Transverse colon (tissue), 4 donors: ENCODE measurements around the gene PDZD2. TPM values are rescaled to one million over a fixed set of nuclear protein-coding genes. Genes with fewer than 3 reads are reported as not detected.

Experiments
- DNase-seq: peaks from one replicate; pipeline ENCODE4 v3.0.0-alpha.2; 2019
- H3K27ac ChIP-seq, 4 donors: fragments of 200-600 bp; sonication (generic); 2 replicates each; pipeline ENCODE4 v1.5.1; 2016 to 2018; ENCODE audit warnings: inconsistent platforms in 4 of 4
- H3K27me3 ChIP-seq: fragments of 200-600 bp; sonication (generic); 2 replicates; pipeline ENCODE4 v1.5.1; 2017; ENCODE audit warnings: inconsistent platforms
- H3K36me3 ChIP-seq, 4 donors: fragments of 200-600 bp; sonication (generic); 2 replicates each; pipeline ENCODE4 v1.5.1; 2017 to 2019; ENCODE audit warnings: inconsistent platforms in 4 of 4
- H3K4me1 ChIP-seq, 4 donors: fragments of 200-600 bp; sonication (generic); 2 replicates each; pipeline ENCODE4 v1.5.1; 2017 to 2020; ENCODE audit warnings: inconsistent platforms in 4 of 4
- H3K4me3 ChIP-seq, 4 donors: fragments of 200-600 bp; sonication (generic); 1 replicate in 1 of 4; 2 replicates in 3 of 4; pipeline versions ENCODE4 v1.5.1 to v1.6.1; 2017 to 2019; ENCODE audit warnings: inconsistent platforms in 4 of 4
- H3K9me3 ChIP-seq, 2 donors: fragments of 200-600 bp; sonication (generic); 2 replicates each; pipeline ENCODE4 v1.5.1; 2017 to 2019; ENCODE audit warnings: inconsistent platforms in 2 of 2
- EP300 ChIP-seq: sonication (generic); formaldehyde crosslinking; IDR thresholded peaks from one replicate; pipeline ENCODE4 v1.6.1; 2017; ENCODE audit warnings: antibody characterized with exemption, low read depth
- POLR2A ChIP-seq: fragments of 450-650 bp; IDR thresholded peaks from one replicate; pipeline ENCODE4 v1.6.1; 2016; ENCODE audit warnings: antibody characterized with exemption, mild to moderate bottlenecking, moderate library complexity
- POLR2AphosphoS5 ChIP-seq, 3 donors: sonication (generic); formaldehyde crosslinking; IDR thresholded peaks; one replicate each; pipeline ENCODE4 v1.6.1; 2016; ENCODE audit warnings: antibody characterized with exemption in 3 of 3
- WGBS, 2 donors: methylation state at CpG; one replicate each; pipeline ENCODE4 v1.1.5; 2018; ENCODE audit warnings: low coverage in 1 of 2; 5-methylcytosine and 5-hydroxymethylcytosine counted together
- in situ Hi-C, 4 donors: fragments of 200-750 bp; cut with MboI; loops; one replicate each; pipeline versions ENCODE4 v1.15.0 to v1.15.1; 2017; ENCODE audit warnings: low sequenced_read_pairs in 3 of 4, low pct_ligation_motif_present in 1 of 4, low pct_unique_long_range_greater_than_20kb in 1 of 4
- intact Hi-C: fragments of 100-400 bp; cut with DNase I; formaldehyde crosslinking; loops from one replicate; pipeline ENCODE4 v1.15.1; 2023; ENCODE audit warnings: low total_unique reads
- total RNA-seq, 4 donors: library from RNA; depleted of rRNA; stranded (reverse); fragments of >200 nt; gene quantifications; one replicate each; pipeline ENCODE4 v1.1.0, GENCODE V29; 2016
- TF ChIP-seq, protein P1 (sequence below), 5 experiments: fragments of 200-600 bp in 3 of 5; fragments of 450-650 bp in 2 of 5; sonication (generic) in 3 of 5; IDR thresholded peaks; 1 replicate in 2 of 5; 2 replicates in 3 of 5; pipeline ENCODE4 v1.5.1; 2016 to 2017; ENCODE audit warnings: antibody characterized with exemption in 5 of 5, inconsistent platforms in 3 of 5, mild to moderate bottlenecking in 2 of 5, moderate library complexity in 1 of 5

PDZD2 gene
- total RNA-seq, 4 donors from 2014 or later, result 2.0 to 3.7 (median 2.8) TPM

DNA sequence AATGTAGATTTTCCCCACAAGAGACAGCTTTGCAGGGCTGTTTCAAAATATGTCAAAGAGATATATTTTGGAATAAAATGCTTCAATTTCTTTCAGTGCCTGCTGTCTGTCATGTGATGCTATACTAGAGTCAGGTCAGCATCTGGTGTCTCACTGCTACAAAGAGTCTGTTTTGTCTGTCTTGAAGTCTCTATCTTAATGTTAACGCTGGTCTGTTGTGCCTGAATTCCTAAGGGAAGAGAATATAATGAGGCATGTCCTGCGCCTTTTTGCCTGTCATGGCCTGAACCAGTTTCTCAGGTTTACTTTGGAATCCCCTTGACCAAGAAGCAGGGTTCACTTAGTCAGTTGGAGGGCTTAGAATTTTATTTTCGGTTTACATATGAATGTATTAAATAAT, 176.4 kb downstream of the PDZD2 start:
- no peak overlapping the region for H3K4me3 ChIP-seq
- no peaks in the 10 kb centered on the region for H3K9me3 ChIP-seq
- no peak overlapping the region for H3K27ac ChIP-seq
- no peak for DNase-seq
- 80 to 96% methylated on average over 2 to 3 of the region's 3 CpGs for WGBS, 2 donors
- in situ Hi-C loops, result loop anchor here in 2 of 4 donors (25.0 kb wide), 2 partner anchors 228 to 247 kb away; no protein-coding TSS in a partner anchor
- no peaks in the 10 kb centered on the region for H3K4me1 ChIP-seq
- H3K27me3 ChIP-seq, result no peaks in the 10 kb centered on the region
- TF ChIP-seq POLR2A (no peak), EP300 (no peak), POLR2AphosphoS5 (IDR thresholded peaks at IDR 0.05) (no peak)
- H3K36me3 ChIP-seq, result no peaks in the 10 kb centered on the region
- intact Hi-C loops, result no loop called here

DNA sequence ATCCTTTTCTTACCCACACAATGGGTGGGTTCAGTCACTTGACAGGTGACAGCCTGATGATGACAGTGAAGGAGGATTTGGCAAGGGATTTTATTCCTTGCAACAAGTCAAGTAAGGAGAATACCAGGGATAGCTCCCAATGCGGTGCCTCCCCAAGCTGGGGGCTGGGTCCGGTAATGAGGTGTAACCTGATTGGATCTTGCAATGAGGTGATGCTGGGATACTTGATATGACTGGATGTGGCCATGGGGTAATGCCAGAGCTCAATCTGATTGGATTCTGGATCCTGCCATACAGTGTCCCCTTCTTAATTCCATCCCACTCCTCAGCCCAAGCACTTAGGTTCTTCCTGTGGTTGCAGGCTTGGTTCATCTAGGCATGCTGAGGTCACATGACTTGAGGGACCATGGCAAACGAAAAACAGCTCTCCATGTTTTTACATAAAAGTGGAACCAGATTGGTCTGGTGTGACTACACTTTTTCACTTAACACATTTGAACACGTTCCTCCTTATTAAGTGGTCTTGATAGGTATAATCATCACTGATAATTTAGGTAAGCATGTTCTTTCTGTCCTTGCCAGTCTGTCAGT, 181.1 kb downstream of the PDZD2 start:
- TF ChIP-seq EP300 (no peak), POLR2AphosphoS5 (IDR thresholded peaks at IDR 0.05) (no peak), POLR2A (no peak)
- TF ChIP-seq, protein P1, sequence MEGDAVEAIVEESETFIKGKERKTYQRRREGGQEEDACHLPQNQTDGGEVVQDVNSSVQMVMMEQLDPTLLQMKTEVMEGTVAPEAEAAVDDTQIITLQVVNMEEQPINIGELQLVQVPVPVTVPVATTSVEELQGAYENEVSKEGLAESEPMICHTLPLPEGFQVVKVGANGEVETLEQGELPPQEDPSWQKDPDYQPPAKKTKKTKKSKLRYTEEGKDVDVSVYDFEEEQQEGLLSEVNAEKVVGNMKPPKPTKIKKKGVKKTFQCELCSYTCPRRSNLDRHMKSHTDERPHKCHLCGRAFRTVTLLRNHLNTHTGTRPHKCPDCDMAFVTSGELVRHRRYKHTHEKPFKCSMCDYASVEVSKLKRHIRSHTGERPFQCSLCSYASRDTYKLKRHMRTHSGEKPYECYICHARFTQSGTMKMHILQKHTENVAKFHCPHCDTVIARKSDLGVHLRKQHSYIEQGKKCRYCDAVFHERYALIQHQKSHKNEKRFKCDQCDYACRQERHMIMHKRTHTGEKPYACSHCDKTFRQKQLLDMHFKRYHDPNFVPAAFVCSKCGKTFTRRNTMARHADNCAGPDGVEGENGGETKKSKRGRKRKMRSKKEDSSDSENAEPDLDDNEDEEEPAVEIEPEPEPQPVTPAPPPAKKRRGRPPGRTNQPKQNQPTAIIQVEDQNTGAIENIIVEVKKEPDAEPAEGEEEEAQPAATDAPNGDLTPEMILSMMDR (IDR thresholded peaks at IDR 0.05), result no peak

GRCh38 chr5:31823472-31823871, 184.5 kb downstream of the PDZD2 start:
- in situ Hi-C loops (loop anchor here (5.0 to 25.0 kb wide), 4 partner anchors 236 to 251 kb away; no protein-coding TSS in a partner anchor), intact Hi-C loops (no loop called here)
- peaks cover 1 to 2% of the 10 kb centered on the region in 2 donors for H3K9me3 ChIP-seq
- WGBS, 2 donors, result 53 to 60% methylated on average over 1 to 3 of the region's 3 CpGs
- no peak overlapping the region for H3K27ac ChIP-seq
- no peak for TF ChIP-seq EP300
- TF ChIP-seq, protein P1 (IDR thresholded peaks at IDR 0.05), result no peak
- no peak for TF ChIP-seq POLR2AphosphoS5 (IDR thresholded peaks at IDR 0.05)
- no peak for TF ChIP-seq POLR2A
- no peaks in the 10 kb centered on the region for H3K27me3 ChIP-seq
- no peaks in the 10 kb centered on the region for H3K4me1 ChIP-seq
- no peaks in the 10 kb centered on the region for H3K36me3 ChIP-seq
- H3K4me3 ChIP-seq, result no peak overlapping the region
- no peak for DNase-seq

More for the DNA sequence above, 181.1 kb downstream of the PDZD2 start:
- DNase-seq, result no peak
- Histone ChIP-seq H3K27ac (no peak overlapping the region), H3K4me3 (no peak overlapping the region), H3K36me3 (no peaks in the 10 kb centered on the region), H3K9me3 (no peaks in the 10 kb centered on the region), H3K4me1 (no peaks in the 10 kb centered on the region), H3K27me3 (no peaks in the 10 kb centered on the region)
- intact Hi-C loops (no loop called here), in situ Hi-C loops (loop anchor here (5.0 to 25.0 kb wide), 4 partner anchors 233 to 255 kb away; no protein-coding TSS in a partner anchor)
- 73 to 92% methylated on average over 2 to 4 of the region's 4 CpGs for WGBS, 2 donors

DNA sequence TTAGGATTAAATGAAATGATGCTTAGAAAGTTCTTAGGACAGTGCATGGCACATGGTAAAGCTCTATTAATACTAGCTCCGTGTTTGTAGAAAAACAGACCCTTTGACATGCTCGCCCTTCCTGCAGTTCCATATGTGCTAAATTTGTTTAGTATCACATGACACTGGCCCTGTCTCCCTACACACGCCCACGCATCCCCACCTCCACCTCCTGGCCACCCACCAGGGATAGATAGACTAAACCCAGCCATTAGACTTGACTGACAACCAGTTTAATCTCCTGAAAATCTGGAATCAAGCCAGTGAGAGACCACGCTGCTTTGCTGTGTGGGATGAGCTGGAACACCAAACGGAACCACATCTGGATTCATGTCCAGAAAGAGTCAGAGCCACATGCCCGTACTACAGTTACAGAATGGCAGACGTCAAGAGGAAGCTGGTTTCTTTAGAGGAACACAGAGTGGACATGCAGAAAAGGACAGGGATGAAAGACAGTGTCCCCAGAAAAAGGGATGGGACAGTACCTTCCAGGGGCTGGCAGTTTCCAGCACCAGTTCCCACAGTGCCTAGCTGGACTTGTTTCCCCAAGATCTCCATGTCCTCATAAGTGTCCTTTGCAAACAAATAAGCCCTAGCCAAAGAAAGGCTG, 186.1 kb downstream of the PDZD2 start:
- no peaks in the 10 kb centered on the region for H3K4me1 ChIP-seq
- no peaks in the 10 kb centered on the region for H3K36me3 ChIP-seq
- H3K9me3 ChIP-seq, result peaks cover 6 to 8% of the 10 kb centered on the region in 2 donors
- no peak overlapping the region for H3K27ac ChIP-seq
- no peak for DNase-seq
- H3K27me3 ChIP-seq, result no peaks in the 10 kb centered on the region
- in situ Hi-C loops, result loop anchor here (5.0 to 25.0 kb wide), 4 partner anchors 237 to 250 kb away; no protein-coding TSS in a partner anchor
- no peak for TF ChIP-seq EP300
- 54 to 69% methylated on average over 2 to 8 of the region's 8 CpGs for WGBS, 2 donors
- no peak overlapping the region for H3K4me3 ChIP-seq
- intact Hi-C loops, result loop anchor here (5.0 kb wide), 1 partner anchor 267 kb away; no protein-coding TSS in a partner anchor

GRCh38 chr5:31825518-31826068, 186.7 kb downstream of the PDZD2 start:
- intact Hi-C loops (loop anchor here (5.0 kb wide), 1 partner anchor 267 kb away; no protein-coding TSS in a partner anchor), in situ Hi-C loops (loop anchor here in 2 of 4 donors (10.0 kb wide), 1 partner anchor 249 kb away; no protein-coding TSS in a partner anchor)

More at GRCh38 chr5:31825518-31826068, 186.7 kb downstream of the PDZD2 start:
- H3K27me3 ChIP-seq, result no peaks in the 10 kb centered on the region
- H3K27ac ChIP-seq, result no peak overlapping the region
- no peaks in the 10 kb centered on the region for H3K36me3 ChIP-seq
- peak; percentile 21 for DNase-seq
- H3K4me3 ChIP-seq, result no peak overlapping the region
- H3K9me3 ChIP-seq, result peaks cover 6 to 8% of the 10 kb centered on the region in 2 donors
- TF ChIP-seq, protein P1 (IDR thresholded peaks at IDR 0.05), result peak; percentile 41 to 52 (median 46)
- no peak for TF ChIP-seq POLR2A
- no peaks in the 10 kb centered on the region for H3K4me1 ChIP-seq
- 9 to 11% methylated on average over 7 to 8 of the region's 8 CpGs for WGBS, 2 donors
